Measurements from ENCODE around the gene PDE8A.

The PDE8A gene

DNA sequence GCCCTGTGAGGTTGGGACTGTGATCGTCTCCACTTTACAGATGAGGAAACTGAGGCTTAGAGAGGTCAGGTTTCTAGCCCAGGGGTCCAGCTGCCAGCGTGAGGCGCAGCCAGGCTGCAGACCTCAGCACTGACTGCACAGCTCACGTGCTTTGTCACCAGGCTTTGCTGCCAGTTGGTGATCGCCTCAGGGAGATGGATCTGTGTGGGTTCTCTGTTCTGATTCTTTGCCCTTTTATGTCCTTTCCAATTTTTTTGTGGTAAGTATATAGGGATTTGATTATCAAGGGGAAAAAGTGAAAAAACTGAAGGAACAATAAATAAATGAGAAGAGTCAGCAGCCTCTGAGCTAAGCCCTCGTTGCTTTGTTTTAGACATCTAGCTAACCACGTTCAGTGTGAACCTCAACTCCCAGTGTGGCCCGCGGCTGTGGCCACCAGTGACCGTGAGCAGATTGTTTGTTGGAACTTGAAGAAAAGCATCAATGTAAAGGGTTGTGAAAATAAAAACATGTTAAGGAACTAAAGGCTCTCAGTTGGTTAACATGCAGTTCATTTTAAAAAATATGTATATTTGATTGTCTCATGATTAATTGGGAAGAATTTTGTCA, 117.6 kb downstream of the PDE8A start:
- no peak for DNase-seq

DNA sequence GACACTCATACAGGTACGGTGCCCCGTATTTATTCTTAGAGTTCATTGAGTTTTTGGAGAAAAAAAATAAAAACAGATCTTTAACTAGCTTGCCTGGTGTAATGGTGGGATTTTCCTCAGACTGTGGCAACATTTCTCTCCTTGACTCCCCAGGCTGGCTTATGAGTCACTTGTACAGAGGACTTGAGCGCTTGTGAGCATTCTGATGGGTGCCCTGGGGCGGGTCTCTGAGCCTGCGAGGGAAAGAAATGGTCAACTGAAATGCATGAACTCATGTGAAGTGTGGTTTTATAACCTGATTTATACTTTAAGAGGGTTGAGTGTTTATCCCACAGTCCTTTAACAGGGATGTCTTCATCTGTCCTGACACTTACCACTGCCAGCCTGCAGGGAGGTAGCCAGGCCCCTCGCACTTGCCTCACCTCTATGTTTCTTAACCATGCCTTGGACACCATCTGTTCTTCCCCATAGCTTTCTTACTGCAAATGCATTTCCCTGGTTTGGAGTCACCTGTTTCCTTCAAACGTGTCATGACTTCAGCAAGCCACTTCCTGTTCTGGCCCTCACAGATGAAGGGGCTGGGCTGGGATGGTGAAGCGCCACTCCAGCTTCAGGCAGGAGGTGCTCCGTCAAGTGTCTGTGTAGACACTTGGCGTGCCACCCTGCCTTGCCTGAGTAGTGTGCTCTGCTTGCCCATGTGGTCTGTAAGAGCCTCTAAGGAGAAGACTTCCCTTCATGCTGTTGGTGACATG, 118.7 kb downstream of the PDE8A start:
- DNase-seq: no peak

DNA sequence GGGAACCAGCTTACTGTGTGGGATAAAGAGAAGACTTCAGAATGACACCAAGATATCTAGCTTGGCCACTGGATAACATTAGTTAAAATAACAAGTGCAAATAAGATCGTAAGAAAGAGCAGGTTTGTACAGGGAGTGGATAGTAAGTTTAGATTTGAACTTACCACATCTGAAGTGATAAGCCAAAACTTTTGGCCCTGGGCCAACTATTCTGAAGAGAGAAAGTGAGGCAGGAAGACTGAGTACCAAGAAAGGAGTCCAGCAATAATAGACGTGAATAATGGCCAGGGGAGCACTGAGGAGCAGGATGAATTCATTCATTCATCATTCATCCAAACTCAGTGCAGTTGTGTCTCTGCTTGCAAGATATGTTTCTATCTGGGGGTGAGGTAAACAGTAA, 122.9 kb downstream of the PDE8A start:
- DNase-seq: no peak

DNA sequence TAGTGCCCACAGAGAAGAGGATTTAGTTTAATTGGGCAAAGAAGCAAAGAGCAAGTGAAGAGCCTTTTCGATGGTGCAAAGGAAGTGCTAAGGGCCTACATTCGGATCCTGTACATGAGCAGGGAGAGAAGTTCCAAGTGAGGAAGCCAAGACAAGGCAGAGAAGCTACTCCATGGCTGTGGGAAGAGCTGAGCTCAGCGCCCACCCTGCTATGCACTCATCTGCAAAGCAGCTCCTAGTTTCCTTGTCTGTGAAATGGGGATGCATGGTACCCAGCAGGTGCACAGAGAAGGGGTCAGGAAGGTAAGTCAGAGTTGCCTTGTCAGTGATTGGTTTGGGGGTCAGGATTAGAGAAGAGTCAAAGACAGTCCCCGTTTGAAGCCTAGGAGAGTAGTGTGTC, 126.5 kb downstream of the PDE8A start:
- no peak for DNase-seq

DNA sequence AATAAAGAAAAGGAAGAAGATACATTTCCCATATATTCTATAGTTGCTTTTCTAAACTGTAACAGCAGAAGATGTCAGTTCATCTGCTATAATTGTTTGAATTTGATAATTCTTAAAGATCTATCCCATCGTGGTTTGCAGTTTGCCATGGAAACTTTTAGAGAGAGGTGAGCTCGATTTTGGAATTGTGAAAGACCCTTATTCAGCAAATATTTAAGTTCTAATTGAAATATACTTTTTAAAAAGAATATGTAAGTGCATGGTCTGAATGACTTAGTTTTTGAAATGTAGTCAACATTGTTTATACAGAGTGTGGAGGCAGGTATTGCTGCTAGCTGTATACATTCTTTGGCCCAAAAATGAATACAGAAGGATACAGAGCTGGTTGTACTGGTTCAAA, 127.7 kb downstream of the PDE8A start:
- DNase-seq: no peak

DNA sequence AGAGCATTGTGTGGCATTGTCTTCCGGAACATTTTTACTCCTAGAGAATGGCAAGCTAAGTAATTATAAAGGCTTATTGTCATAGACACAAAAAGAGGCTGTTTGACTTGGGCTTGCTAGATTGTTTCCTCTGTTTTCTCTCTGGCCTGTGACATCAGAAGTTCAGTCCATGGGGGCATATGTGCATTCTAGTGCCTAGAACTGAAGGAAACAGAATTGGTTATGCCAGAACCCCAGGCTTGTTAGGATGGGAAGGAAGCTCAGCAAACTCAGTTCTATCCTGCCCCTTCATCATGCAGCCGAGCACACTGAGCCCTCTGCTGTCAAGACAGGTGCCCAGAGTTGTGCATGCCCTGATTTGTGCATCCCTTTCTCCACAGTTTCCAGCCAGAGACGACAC, 131.3 kb downstream of the PDE8A start:
- no peak for DNase-seq

DNA sequence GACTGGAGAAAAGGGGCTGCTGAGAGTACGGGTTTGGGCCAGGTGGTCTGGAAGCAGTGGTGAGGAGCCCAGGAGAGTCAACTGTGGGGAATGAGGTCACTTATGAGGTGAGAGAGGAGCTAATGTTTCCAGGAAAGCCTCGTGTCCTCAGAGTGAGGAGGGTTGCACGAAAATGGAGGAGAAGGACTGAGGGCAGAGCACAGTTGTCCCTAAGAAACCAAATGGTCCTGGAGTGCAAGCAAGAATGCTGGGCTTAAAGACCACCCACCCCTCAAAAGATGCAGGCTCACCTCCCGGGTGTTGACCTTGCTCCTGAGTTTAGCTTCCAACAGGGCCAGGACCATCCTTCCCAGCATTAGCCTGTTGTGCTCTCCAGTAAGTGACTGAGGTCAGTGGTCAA, 133.2 kb downstream of the PDE8A start:
- DNase-seq: no peak

DNA sequence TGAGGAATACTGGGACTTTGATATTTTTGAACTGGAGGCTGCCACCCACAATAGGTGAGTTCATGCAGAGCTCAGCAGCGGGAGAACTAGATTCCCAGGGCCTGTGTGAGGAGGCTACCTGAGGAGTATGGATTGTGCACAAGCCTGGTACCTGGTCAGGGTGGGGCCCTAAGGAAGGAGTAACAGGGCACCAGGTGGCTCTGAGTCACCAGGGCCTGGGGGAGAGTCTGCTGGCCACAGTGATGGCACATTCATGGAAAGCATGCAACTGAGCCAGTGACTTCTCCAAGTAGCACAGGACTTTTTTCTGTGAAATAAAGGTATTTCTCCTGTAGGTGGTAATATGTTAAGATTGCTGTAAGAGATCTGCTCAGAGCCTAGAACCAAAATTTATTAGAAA, 134.4 kb downstream of the PDE8A start:
- no peak for DNase-seq

DNA sequence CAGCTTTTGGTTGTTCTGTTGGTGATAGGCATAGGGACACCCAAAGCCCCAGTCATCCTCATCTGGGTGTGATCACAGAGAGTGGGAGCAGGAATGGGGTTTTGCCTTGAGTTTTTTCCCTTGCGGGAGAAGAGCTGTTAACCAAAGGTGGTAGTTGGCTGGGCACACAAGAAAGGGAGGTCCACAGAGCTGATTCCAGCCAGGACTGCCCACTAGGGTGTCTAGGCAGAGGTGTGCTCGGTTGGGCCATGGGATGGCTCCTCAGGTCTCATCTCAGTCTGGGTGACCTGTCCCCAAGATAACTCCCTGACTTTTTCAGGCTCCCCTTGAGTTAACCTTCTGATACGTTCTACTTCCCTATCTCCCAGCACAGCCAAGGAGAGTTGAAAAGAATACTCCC, 134.8 kb downstream of the PDE8A start:
- DNase-seq: no peak

DNA sequence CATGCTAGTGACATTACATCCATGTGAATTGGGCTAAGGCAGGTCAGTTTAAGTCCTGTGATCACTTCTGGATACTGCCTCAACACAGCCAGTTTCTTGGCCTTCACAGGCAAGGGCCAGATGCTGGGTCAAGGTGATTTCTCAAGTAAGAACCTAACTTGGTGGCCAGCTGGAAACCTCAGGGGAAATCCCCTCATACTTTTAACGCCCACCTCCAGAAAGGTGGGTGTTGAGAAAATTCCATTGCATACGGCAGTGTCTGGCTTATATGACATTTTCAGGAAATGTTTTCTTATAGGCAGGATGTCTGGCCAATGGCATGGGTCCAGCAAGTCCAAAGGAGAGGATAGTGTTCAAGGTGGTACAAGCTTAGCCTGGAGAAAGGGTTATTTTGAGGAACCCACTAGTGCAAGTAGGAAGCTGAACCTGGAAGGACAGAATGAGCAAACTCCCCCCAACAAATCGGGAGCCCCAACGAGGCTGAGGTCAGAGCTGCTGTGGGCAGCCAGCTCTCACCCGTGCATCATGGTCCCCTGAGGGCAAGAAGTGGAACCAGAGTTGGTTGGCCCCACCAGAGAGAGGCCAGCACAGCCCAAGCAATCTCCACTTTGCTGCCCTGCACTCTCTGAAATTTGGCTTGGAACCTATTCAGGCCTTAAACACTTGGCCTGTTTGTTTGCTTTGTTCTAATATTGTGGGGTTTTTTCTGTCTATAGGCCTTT, 135.4 kb downstream of the PDE8A start:
- no peak for DNase-seq

DNA sequence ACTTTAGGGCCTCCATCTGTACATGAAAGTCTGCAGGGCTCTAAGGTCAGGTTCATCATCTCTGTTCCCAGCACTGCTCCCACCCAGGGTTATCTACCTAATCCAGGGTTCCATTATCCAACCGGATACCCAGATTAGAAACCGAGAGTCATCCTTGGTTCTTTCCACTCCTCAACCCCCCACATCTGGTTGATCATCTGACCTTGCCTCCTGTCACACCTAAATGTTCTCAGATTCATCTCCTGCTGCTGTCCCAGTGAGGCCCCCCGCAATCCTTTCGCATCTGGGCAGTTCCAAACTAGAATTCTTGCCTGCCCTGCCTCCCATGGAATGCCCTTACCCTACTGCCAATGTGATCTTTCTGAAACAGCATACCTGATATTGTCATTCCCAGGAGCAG, 136.5 kb downstream of the PDE8A start:
- no peak for DNase-seq

DNA sequence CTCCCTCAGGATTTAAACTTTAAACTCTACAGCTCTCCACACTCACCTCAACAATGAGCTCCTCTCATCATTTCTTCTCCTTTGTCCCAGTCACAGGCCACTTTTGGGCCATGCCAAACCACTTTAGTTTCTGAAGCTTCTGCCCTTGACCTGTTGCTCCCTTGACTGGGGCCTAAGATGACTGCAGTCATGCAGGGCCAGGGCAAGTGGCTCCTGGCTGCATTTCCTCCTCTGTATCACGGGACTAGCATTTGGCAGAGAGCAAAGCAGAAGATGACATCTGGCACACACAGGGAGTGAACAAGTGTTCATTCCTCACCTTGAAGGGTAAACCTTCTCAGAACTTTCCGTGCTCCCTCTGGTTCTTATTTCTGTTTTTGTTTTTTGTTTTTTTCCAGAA, 136.9 kb downstream of the PDE8A start:
- DNase-seq: no peak

DNA sequence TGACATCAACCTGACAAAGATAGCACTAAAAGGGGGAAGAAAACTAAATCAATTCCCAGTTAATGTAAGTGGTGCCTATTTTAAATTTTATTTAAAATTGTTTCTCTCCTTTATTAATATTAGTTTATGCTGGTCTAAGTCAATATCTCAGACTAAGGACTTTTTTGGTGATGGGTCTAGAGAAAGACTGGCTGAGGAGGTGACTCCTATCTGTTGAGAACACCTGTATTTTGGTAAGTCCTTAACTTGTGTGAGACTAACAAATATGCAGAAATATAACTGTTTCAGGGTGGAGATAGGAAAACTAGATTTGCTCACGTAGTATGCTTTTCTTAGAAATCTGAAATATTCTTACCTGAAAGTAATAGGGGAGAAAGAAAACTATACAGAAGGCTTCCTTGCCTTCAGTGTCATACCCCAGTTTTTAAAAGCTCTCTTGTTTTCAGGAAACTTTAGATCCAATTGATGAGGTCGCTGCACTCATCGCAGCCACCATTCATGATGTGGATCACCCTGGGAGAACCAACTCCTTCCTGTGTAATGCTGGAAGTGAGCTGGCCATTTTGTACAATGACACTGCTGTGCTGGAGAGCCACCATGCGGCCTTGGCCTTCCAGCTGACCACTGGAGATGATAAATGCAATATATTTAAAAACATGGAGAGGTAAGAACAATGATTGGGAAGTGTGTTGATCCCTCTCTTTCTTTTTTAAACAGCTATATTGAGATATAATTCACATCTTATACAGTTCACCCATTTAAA, 138.9 kb downstream of the PDE8A start:
- no peak for DNase-seq

DNA sequence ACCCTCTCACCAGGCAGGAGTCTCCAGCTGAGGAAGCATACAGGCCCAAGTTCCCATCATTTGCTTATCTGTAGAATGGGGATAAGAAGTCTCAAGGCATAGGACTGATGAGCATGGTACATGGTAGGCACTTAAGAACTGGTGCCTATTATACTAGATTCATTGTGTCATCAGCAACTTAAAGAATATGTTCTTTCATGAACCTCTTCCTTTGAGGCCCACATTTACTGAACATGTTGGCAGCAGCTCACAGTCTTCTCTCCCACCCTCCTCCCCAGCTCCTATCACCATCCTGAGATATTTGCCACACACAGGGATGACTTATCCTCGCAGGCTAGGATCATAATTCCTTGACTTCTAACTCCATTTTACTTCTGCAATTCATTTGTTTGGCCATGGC, 142.5 kb downstream of the PDE8A start:
- no peak for DNase-seq

DNA sequence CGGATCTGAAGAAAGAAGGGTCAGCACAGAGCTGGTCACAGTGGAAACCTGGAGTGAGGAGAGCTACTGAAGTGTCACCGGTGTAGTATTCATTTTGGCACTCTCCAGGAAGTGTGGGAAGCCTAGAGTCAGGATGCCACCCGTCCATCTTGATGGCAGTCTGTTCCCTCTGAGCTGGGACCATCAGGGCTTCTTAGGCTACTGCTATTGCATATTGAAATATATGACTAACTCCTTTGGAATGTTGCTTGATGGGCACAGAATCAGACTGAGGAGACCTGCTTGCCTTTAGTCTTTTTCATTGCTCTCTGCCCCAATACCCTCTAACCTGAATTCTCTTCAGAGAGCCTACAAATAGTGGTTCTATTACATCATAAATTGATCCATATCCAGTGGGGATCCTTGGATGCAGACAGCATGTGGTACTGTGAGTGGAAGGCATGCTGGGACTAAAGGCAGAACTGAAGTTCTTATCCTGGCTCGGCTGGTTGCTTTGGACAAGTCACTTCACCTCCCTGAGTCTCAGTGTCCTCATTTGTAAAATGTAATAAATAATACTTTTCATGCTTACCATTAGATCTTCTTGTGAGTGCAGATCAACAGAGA, 143.5 kb downstream of the PDE8A start:
- DNase-seq: no peak

DNA sequence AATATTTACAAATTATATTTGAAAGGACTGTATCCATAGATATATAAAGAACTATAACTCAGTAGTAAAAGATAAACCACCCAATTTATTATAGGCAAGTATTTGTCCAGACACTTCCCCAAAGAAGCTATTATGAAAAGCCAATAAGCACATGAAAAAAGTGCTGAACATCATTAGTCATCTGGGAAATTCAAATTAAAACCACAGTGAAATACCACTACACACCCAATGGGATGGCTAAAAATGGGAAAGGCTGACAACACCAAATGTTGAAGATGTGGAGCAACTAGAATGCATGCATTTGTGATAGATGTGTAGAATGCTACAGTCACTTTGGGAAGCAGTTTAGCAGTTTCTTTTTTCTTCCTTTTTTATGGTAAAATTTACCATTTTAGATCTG, 147.0 kb downstream of the PDE8A start:
- DNase-seq: no peak

DNA sequence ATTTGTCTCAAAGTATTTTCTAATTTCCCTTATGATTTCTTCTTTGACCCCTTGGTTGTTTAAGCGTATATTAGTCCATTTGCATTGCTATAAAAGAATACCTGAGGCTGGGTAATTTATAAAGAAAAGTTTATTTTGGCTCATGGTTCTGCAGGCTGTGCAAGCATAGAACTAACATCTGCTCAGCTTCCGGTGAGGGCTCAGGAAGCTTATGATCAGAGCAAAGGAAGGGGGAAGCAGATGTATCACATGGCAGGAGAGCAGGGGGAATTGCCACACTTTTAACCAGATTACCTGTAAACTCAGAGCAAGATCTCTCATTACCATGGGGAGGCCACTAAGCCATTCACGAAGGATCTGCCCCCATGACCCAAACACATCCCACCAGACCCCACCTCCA, 148.2 kb downstream of the PDE8A start:
- no peak for DNase-seq

DNA sequence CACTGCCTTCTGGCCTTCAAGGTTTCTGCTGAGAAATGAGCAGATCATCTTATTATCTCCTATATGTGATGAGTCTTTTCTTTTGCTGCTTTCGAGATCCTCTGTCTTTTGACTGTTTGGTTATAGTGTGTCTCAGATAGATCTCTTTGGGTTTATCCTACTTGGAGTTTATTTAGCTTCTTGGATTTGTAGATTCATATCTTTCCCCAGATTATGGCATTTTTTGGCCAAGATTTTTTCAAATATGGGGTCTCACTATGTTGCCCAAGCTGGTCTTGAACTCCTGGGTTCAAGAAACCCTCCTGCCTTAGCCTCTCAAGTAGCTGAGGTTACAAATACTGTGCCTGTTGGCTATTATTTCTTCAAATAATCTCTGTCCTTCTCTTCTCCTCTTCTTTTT, 150.3 kb downstream of the PDE8A start:
- no peak for DNase-seq

DNA sequence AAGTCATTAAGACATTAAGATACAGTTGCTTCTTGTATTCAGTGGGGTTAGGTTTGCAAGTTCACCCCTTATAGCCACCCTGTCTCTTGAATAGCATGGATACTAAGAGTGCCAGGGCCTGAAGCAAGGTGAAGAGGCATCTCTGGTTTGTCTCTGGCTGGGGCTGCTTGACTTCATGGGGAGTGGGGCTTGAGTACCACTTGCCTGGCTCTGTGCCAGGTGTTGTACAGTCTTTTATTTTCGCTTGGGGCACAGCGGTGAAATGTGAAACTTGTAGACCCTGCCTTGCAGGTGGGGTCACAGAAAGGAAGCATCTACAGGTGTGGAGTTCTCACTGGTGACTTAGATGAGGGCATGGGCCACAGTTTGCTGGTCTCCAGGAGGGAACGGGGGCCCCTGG, 152.1 kb downstream of the PDE8A start:
- no peak for DNase-seq

DNA sequence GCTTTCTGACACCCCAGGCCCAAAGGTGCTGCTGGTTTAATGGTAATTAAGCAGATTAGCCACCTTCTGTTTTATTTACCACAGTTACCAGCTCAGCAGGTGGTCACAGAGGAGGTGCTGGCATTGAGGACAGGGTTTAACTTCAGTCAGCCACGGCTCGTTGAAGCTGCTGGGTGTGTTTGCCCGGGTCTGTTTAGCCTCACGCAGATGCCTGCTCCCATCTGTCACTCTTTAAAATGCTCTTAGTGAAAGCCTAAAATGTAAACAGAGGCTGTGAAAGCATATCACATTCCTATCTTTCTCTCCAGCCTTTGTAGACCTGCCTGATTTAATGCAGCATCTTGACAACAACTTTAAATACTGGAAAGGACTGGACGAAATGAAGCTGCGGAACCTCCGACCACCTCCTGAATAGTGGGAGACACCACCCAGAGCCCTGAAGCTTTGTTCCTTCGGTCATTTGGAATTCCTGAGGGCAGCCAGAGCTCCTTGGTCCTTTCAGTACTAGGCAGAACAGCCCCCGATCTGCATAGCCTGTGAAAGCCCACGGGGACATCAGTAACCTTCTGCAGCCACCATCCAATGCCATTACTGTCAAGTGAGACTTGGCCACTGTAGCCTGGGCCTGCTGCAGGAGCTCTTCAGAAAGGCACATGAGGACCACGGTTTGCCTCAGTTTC, 156.0 kb downstream of the PDE8A start:
- DNase-seq: no peak

DNA sequence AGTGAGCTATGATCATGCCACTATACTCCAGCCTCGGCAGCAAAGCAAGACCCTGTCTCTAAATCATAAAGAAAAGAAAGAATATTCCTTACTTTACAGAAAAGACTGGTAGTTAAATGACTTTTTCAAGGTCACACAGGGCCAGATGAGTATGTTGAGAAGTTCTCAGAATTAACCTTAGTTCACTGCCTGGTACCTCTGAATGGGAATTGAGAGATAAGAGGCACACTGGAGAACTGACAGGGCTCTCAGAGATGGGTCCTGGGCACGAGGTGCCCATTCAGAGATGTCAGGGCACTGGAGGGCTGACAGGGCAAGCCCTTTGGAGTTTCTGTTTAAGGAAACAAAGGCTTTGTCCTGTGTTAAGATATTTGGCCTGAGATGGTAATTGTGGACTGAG, 157.7 kb downstream of the PDE8A start:
- DNase-seq: no peak

DNA sequence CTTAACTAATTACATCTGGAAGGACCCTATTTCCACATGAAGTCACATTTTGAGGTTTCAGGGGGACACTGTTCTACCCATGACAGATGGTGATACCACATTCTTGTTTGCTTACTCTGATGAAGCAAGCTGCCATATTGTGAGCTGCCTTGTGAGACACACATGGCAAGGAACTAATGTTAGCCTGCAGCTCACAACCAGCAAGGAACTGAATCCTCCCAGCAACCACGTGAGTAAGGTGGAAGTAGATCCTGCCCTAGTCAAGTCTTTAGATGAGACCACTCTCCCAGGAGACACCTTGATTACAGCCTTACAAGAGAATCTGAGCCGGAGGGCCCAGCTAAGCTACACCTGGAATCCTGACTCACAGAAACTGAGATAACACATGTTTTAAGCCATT, 160.1 kb downstream of the PDE8A start:
- DNase-seq: no peak

DNA sequence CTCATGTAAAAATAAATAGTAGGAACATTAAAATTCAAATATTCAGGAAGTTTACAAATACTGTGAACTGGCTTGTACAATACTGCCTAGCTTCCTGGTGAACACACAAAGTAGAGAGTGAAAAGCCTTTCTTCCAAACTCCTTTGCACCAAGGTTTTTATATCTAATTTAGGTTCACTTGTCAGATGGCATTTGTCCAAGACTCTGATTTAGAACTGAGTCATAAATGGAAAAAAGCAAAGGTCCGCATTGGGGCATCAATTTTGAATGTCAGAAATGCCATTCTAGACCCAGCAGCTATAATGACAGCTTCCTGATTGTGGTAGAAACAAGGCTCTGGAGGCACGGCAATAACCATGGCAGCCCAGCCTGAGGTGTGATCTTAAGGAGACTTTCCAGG, 160.7 kb downstream of the PDE8A start:
- DNase-seq: no peak
